GM12892 (cell line): Measurements from ENCODE around the gene DLK1.

Experiments
- POLR2A ChIP-seq: IDR thresholded peaks from 2 replicates; pipeline ENCODE4 v1.6.1; 2011; ENCODE audit warnings: low read depth, low read length, control low read depth
- POLR2AphosphoS5 ChIP-seq: IDR thresholded peaks from 2 replicates; pipeline ENCODE4 v1.6.1; 2011; ENCODE audit warnings: low read depth, low read length, control low read depth
- TAF1 ChIP-seq: IDR thresholded peaks from 2 replicates; pipeline ENCODE4 v1.6.1; 2011; ENCODE audit warnings: low read depth, mild to moderate bottlenecking, control low read depth, low read length, borderline replicate concordance

DNA sequence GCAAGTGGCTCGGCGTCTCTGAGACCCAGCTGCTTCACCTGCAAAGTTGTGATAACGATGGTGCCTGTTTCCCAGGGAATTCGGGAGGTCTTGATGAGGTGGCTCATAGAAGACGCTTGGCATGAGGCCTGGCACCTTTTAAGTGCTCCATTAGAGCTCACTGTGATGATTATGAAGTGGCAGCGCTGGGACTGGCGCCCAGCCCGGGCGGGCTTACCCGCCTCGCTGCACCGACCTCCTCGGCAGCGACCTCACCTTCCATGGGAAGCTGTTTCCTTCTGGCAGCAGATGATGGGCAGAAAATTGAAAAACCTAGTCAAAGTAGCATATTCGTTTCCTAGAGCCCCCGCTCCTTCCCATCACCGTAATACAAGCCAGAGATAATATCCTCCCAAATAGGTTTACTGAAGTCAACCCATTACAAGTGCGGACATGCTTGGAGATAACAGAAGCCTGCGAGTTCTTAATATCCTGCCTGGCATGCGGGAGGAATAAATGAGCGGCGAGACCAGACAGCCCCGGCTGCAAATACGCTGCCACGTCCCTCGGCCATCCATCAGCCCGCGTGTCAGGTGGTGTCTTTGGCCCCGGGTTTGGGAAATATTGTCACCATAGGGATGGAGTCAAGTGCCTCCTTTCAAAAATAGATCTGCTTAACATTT, 35.2 kb upstream of the DLK1 start:
- no peak for TF ChIP-seq POLR2AphosphoS5
- no peak for TF ChIP-seq POLR2A
- no peak for TF ChIP-seq TAF1
